Psoas muscle (tissue), 8 donors: ENCODE data around the gene SH3PXD2B. TPM values are rescaled to one million over a fixed set of nuclear protein-coding genes. Genes with fewer than 3 reads are reported as not detected.

Experiments used
- ATAC-seq, 4 donors: fragments of 200-7000 bp; cut with Tn5 transposase; one replicate each; pipeline ENCODE4 v1.9.1; 2020; ENCODE audit warnings: moderate library complexity in 3 of 4, mild to moderate bottlenecking in 2 of 4
- DNase-seq, 2 donors: peaks; one replicate each; pipeline ENCODE4 v3.0.0-alpha.2; 2020
- H3K27ac ChIP-seq: fragments of 200-600 bp; one replicate; pipeline ENCODE4 v1.8.0; 2022
- H3K27me3 ChIP-seq, 3 donors: fragments of 200-600 bp in 1 of 3; one replicate each; pipeline versions ENCODE4 v1.6.1 to v1.8.0; 2013 to 2022; ENCODE audit warnings: low read length in 2 of 3, mild to moderate bottlenecking in 2 of 3, moderate library complexity in 1 of 3; ENCODE audit not compliant: insufficient read depth in 3 of 3
- H3K36me3 ChIP-seq, 2 donors: fragments of 200-600 bp in 1 of 2; one replicate each; pipeline versions ENCODE4 v1.6.1 to v1.8.0; 2013 to 2022; ENCODE audit warnings: low read depth in 1 of 2, mild to moderate bottlenecking in 1 of 2, moderate library complexity in 1 of 2; ENCODE audit not compliant: insufficient read depth in 1 of 2
- H3K4me1 ChIP-seq: fragments of 200-600 bp; one replicate; pipeline ENCODE4 v1.8.0; 2022
- H3K4me3 ChIP-seq: fragments of 200-600 bp; one replicate; pipeline ENCODE4 v1.8.0; 2022; ENCODE audit warnings: mild to moderate bottlenecking
- H3K9me3 ChIP-seq: fragments of 200-600 bp; one replicate; pipeline ENCODE4 v1.8.0; 2022
- WGBS, 3 donors: extraction: QIAGEN DNeasy Blood & Tissue Kit; methylation state at CpG; one replicate each; pipeline versions ENCODE4 v1.1.6 to v1.1.7; 2013; 5-methylcytosine and 5-hydroxymethylcytosine counted together
- intact Hi-C, 2 donors: fragments of 100-400 bp; cut with DNase I; formaldehyde crosslinking; loops; one replicate each; pipeline versions ENCODE4 v1.11.0 to v1.14.2; 2022
- polyA plus RNA-seq, 3 donors: library from polyadenylated mRNA; stranded (reverse); fragments of 200-250 nt; gene quantifications; one replicate each; pipeline ENCODE4 v1.2.3, GENCODE V29; 2013
- total RNA-seq, 4 donors: library from RNA; stranded (reverse); fragmentation: NEBNext Ultra II Directional in 2 of 4; extraction: Animal tissue kit (Norgen Biotek cat#: 25700) in 2 of 4; gene quantifications; one replicate each; pipeline versions ENCODE4 v1.2.1 to v1.2.4, GENCODE V29; 2021 to 2023
- TF ChIP-seq, protein P1 (sequence below): fragments of 200-600 bp; IDR thresholded peaks from one replicate; pipeline ENCODE4 v1.8.0; 2022; ENCODE audit warnings: antibody characterized with exemption
- donor health status: healthy with polysubstance abuse.
- donor health status: DM: no; HTN: no; CAD: no; lungs with moderate emphysema.
- donor health status: Bipolar disorder and iron deficiency.
- donor health status: healthy.
- donor health status: DM: yes; HTN: yes; CAD: no.
- donor health status: DM: no; HTN: no; CAD: no.
- donor health status: DM: no; HTN: no; CAD: no.
- donor health status: DM: yes; HTN: yes; CAD: no.

Gene SH3PXD2B
- total and polyA plus RNA-seq, 7 donors, result 0.58 to 5.3 (median 2.5) TPM

DNA sequence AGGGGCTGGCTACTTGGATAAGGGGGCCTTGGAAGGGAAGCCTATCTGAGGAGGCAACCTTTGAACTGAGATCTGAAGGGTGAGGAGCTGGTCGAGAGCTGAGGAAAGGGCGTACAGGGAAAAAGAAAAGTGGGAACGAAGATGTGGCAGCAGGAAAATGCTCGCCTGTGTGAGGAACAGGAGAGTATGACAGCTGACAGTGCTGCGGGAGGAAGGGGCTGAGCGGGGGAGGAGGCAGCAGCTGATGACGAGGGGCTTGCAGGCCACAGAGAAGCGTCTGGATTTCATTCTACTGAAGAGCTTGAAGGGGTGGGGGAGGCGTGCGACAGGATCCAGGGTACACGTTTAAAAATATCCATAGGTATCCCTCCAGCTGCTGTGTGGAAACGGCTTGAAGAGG, 28.9 kb downstream of the SH3PXD2B start:
- intact Hi-C loops, result loop anchor here in 1 of 2 donors (5.0 kb wide), 1 partner anchor 1097 kb away; no protein-coding TSS in a partner anchor
- Histone ChIP-seq H3K9me3 (no peaks in the 10 kb centered on the region), H3K36me3 (no peaks in the 10 kb centered on the region), H3K4me1 (no peaks in the 10 kb centered on the region), H3K27me3 (peaks cover 0 to 2% (median 0%) of the 10 kb centered on the region in 3 donors), H3K4me3 (no peak overlapping the region), H3K27ac (no peak overlapping the region)
- ATAC-seq (no peak), DNase-seq (no peak)
- 62 to 85% (median 80%) methylated on average over 12 of the region's 12 CpGs for WGBS, 3 donors
- TF ChIP-seq, protein P1, sequence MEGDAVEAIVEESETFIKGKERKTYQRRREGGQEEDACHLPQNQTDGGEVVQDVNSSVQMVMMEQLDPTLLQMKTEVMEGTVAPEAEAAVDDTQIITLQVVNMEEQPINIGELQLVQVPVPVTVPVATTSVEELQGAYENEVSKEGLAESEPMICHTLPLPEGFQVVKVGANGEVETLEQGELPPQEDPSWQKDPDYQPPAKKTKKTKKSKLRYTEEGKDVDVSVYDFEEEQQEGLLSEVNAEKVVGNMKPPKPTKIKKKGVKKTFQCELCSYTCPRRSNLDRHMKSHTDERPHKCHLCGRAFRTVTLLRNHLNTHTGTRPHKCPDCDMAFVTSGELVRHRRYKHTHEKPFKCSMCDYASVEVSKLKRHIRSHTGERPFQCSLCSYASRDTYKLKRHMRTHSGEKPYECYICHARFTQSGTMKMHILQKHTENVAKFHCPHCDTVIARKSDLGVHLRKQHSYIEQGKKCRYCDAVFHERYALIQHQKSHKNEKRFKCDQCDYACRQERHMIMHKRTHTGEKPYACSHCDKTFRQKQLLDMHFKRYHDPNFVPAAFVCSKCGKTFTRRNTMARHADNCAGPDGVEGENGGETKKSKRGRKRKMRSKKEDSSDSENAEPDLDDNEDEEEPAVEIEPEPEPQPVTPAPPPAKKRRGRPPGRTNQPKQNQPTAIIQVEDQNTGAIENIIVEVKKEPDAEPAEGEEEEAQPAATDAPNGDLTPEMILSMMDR, result no peak

DNA sequence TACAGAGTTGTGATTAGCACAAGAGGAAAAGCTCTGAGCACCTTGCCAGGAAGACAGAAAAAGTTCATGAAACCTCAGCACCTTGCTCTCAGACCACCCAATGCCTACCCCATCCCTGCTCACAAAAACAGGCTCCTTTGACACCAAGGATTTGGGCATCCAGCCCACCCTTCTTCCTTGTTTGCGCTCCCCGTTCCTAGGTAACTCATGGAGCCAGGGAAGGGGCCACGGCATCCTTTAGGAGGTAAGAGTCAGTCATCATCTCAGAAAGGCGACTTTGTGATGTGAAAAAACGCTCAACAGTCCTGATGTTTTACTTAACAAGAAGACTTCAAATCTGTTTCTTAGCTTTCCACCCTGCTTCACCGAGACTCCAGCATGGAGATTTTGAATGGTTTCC, 29.5 kb downstream of the SH3PXD2B start:
- DNase-seq (no peak), ATAC-seq (no peak)
- TF ChIP-seq, protein P1, result no peak
- no peak overlapping the region for H3K27ac ChIP-seq
- 90 to 95% (median 90%) methylated on average over 6 of the region's 6 CpGs for WGBS, 3 donors
- H3K36me3 ChIP-seq, result no peaks in the 10 kb centered on the region
- peaks cover 0 to 2% (median 0%) of the 10 kb centered on the region in 3 donors for H3K27me3 ChIP-seq
- H3K4me3 ChIP-seq, result no peak overlapping the region
- intact Hi-C loops, result loop anchor here in 1 of 2 donors (5.0 kb wide), 1 partner anchor 1097 kb away; no protein-coding TSS in a partner anchor
- no peaks in the 10 kb centered on the region for H3K4me1 ChIP-seq
- H3K9me3 ChIP-seq, result no peaks in the 10 kb centered on the region

DNA sequence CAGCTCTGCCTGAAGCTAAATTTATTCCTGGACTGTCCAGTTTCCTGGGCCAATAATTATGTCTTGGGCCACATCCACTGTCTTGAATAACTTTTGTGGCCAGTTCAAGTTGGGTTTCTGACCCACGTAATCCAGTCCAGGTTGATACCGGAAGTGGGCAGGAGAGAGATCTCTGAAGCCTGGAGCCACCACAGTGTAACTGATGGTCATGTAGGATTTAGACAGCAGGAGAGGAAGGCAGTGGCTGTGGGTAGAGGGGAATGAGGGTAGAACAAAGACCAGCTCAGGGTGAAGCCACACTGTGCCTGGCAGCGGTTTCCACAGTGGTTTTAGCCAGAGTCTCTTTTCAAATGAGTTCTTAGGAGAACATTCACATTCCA, 30.2 kb downstream of the SH3PXD2B start:
- TF ChIP-seq, protein P1, result no peak
- WGBS, 3 donors, result 73 to 84% (median 80%) methylated on average over 3 of the region's 3 CpGs
- Histone ChIP-seq H3K36me3 (no peaks in the 10 kb centered on the region), H3K27ac (no peak overlapping the region), H3K4me1 (no peaks in the 10 kb centered on the region), H3K27me3 (peaks cover 0 to 2% (median 0%) of the 10 kb centered on the region in 3 donors), H3K4me3 (no peak overlapping the region), H3K9me3 (no peaks in the 10 kb centered on the region)
- intact Hi-C loops, result no loop called here
- no peak for ATAC-seq
- no peak for DNase-seq

DNA sequence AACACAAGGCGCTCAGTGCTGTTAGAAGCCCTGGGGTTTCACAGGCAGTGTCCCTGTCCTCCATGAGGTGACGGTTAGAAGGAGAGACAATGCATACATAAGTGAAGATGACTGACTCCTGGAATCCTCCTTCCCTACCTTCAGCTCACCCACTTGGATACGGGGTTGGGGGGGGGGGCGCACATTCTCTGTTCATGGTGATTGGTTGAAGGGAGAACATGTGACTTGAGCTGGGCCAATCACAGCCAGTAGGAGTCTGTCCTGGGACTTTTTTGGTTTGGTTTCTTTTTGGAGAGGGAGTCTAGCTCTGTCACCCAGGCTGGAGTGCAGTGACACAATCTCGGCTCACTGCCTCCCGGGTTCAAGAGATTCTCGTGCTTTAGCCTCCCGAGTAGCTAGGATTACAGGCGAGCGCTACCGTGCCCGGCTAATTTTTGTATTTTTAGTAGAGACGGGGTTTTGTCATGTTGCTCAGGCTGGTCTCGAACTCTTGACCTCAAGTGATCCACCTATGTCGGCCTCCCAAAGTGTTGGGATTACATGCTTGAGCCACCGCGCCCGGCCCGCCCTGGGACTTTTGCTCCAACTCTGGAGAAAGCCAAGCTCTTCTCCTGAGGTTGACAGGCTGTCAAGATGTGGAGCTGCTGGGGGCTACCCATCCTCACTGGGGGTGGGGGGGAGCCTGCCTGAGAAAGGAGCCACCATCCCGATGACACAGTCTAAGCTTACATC, 30.8 kb downstream of the SH3PXD2B start:
- Histone ChIP-seq H3K27ac (no peak overlapping the region), H3K36me3 (no peaks in the 10 kb centered on the region), H3K27me3 (peaks cover 0 to 2% (median 0%) of the 10 kb centered on the region in 3 donors), H3K4me3 (no peak overlapping the region), H3K4me1 (no peaks in the 10 kb centered on the region), H3K9me3 (no peaks in the 10 kb centered on the region)
- 93 to 96% (median 93%) methylated on average over 20 of the region's 20 CpGs for WGBS, 3 donors
- intact Hi-C loops, result no loop called here
- TF ChIP-seq, protein P1, result no peak
- DNase-seq (no peak), ATAC-seq (no peak)
